ENCODE results near the gene LARP1B. TPM values are rescaled to one million over a fixed set of nuclear protein-coding genes. Genes with fewer than 3 reads are reported as not detected.

LARP1B gene
- total RNA-seq, 1 donor from 2014 or later, result 19.8 TPM

Other genes starting within 250 kb of the LARP1B start
- gene PLK4, start 180.4 kb upstream of the LARP1B start, total RNA-seq, result 47.6 and 55.4 TPM in 2 replicates
- 21.8 and 23.2 TPM in 2 replicates for gene MFSD8, start 96.1 kb upstream of the LARP1B start, total RNA-seq
- 25.4 and 26.4 TPM in 2 replicates for gene ABHD18, start 95.9 kb upstream of the LARP1B start, total RNA-seq
- 35.7 and 36.9 TPM in 2 replicates for gene PGRMC2, start 226.5 kb downstream of the LARP1B start, total RNA-seq

Data from T-helper 2 cell treated with Interferon-gamma antibody and Interleukin-4, amounts not matched to agents 100 ng/mL and 5 ng/mL, for 36 hours (primary cell).